Measurements from ENCODE around the gene KCNAB2. TPM values are rescaled to one million over a fixed set of nuclear protein-coding genes. Genes with fewer than 3 reads are reported as not detected.

KCNAB2 gene
- total RNA-seq (2021) (9.3 to 10.3 TPM (median 9.6 TPM) in 3 replicates), Bru-seq, nascent RNA (percentile 32 among the genes with signal in this experiment)
- long read RNA-seq, experiment 1, full-length matches to known transcripts, result 17 of 26 reads
- long read RNA-seq, experiment 1, partial matches to known transcripts, result 8 of 26 reads
- long read RNA-seq, experiment 1, other reads (novel, unspliced or antisense), result 1 of 26 reads
- long read RNA-seq, experiment 2, partial matches to known transcripts, result 6 of 7 reads
- long read RNA-seq, experiment 2, other reads (novel, unspliced or antisense), result 1 of 7 reads
- long read RNA-seq, experiment 3, partial matches to known transcripts, result 2 of 2 reads
- long read RNA-seq, experiment 3, other reads (novel, unspliced or antisense), result 0 of 2 reads

DNA sequence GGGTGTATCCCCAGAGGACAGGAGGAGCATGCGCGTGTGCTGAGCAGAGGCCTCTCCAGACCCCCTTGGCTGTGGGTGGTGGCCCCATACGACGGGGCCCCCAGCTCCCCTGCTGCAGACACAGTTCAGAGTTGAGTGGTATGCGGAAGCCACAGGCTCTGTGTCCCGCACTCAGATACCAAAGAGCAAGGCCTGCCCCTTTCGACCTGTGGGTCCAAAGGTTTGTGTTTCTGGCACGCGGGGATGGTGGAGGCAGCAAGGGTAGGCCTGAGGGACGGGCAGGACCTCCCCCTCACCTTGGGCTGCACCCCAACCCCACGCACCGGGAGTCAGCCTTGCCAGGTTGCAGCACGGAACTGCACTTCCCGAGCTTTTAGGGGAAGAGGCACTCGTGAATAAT lies at the start of gene KCNAB2:
KCNAB2 (plus strand) TSS at position 328 of the 400 bp plus-strand sequence. CDS start 5,649 bp downstream, outside the sequence.
- no peaks in the 10 kb centered on the region for H3K36me3 Mint-ChIP-seq
- POLR2A ChIA-PET, result no interaction called here
- CTCF ChIA-PET, result interaction anchor here (0.6 to 3.2 kb wide), 2 partner anchors 11 to 377 kb away, joined by 3 to 14 read pairs; no protein-coding TSS in a partner anchor
- H3K9me3 Mint-ChIP-seq, result no peaks in the 10 kb centered on the region
- H3K27ac Mint-ChIP-seq, result peak within 1 kb of the TSS; percentile 53; the same call in 1 of the 2 replicates
- no peak within 1 kb of the TSS for H3K4me3 Mint-ChIP-seq
- H3K4me1 Mint-ChIP-seq, result no peaks in the 10 kb centered on the region
- H3K27me3 Mint-ChIP-seq (ENCODE audit: low read depth), result no peaks in the 10 kb centered on the region
- TF ChIP-seq, protein P1, sequence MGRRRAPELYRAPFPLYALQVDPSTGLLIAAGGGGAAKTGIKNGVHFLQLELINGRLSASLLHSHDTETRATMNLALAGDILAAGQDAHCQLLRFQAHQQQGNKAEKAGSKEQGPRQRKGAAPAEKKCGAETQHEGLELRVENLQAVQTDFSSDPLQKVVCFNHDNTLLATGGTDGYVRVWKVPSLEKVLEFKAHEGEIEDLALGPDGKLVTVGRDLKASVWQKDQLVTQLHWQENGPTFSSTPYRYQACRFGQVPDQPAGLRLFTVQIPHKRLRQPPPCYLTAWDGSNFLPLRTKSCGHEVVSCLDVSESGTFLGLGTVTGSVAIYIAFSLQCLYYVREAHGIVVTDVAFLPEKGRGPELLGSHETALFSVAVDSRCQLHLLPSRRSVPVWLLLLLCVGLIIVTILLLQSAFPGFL (CRISPR knock-in tag; IDR thresholded peaks at IDR 0.05; ENCODE audit: borderline replicate concordance), result no peak
- TF ChIP-seq, protein P2, sequence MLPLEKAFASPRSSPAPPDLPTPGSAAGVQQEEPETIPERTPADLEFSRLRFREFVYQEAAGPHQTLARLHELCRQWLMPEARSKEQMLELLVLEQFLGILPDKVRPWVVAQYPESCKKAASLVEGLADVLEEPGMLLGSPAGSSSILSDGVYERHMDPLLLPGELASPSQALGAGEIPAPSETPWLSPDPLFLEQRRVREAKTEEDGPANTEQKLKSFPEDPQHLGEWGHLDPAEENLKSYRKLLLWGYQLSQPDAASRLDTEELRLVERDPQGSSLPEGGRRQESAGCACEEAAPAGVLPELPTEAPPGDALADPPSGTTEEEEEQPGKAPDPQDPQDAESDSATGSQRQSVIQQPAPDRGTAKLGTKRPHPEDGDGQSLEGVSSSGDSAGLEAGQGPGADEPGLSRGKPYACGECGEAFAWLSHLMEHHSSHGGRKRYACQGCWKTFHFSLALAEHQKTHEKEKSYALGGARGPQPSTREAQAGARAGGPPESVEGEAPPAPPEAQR (CRISPR knock-in tag; IDR thresholded peaks at IDR 0.05), result no peak
- TF ChIP-seq MYBL2 (CRISPR knock-in tag; IDR thresholded peaks at IDR 0.05) (no peak), TEAD1 (CRISPR knock-in tag; IDR thresholded peaks at IDR 0.05) (no peak), CBFB (CRISPR knock-in tag; IDR thresholded peaks at IDR 0.05; ENCODE audit: low read depth) (no peak), ZNF232 (CRISPR knock-in tag; IDR thresholded peaks at IDR 0.05) (no peak), ZNF219 (CRISPR knock-in tag; IDR thresholded peaks at IDR 0.05; ENCODE audit: borderline replicate concordance) (no peak), ELF4 (CRISPR knock-in tag; IDR thresholded peaks at IDR 0.05; ENCODE audit: low read depth) (no peak), TCF7 (CRISPR knock-in tag; IDR thresholded peaks at IDR 0.05; ENCODE audit: low read depth) (no peak)
- TF ChIP-seq, protein P3, sequence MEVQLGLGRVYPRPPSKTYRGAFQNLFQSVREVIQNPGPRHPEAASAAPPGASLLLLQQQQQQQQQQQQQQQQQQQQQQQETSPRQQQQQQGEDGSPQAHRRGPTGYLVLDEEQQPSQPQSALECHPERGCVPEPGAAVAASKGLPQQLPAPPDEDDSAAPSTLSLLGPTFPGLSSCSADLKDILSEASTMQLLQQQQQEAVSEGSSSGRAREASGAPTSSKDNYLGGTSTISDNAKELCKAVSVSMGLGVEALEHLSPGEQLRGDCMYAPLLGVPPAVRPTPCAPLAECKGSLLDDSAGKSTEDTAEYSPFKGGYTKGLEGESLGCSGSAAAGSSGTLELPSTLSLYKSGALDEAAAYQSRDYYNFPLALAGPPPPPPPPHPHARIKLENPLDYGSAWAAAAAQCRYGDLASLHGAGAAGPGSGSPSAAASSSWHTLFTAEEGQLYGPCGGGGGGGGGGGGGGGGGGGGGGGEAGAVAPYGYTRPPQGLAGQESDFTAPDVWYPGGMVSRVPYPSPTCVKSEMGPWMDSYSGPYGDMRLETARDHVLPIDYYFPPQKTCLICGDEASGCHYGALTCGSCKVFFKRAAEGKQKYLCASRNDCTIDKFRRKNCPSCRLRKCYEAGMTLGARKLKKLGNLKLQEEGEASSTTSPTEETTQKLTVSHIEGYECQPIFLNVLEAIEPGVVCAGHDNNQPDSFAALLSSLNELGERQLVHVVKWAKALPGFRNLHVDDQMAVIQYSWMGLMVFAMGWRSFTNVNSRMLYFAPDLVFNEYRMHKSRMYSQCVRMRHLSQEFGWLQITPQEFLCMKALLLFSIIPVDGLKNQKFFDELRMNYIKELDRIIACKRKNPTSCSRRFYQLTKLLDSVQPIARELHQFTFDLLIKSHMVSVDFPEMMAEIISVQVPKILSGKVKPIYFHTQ (CRISPR knock-in tag; IDR thresholded peaks at IDR 0.05), result no peak
- TF ChIP-seq, protein P4, sequence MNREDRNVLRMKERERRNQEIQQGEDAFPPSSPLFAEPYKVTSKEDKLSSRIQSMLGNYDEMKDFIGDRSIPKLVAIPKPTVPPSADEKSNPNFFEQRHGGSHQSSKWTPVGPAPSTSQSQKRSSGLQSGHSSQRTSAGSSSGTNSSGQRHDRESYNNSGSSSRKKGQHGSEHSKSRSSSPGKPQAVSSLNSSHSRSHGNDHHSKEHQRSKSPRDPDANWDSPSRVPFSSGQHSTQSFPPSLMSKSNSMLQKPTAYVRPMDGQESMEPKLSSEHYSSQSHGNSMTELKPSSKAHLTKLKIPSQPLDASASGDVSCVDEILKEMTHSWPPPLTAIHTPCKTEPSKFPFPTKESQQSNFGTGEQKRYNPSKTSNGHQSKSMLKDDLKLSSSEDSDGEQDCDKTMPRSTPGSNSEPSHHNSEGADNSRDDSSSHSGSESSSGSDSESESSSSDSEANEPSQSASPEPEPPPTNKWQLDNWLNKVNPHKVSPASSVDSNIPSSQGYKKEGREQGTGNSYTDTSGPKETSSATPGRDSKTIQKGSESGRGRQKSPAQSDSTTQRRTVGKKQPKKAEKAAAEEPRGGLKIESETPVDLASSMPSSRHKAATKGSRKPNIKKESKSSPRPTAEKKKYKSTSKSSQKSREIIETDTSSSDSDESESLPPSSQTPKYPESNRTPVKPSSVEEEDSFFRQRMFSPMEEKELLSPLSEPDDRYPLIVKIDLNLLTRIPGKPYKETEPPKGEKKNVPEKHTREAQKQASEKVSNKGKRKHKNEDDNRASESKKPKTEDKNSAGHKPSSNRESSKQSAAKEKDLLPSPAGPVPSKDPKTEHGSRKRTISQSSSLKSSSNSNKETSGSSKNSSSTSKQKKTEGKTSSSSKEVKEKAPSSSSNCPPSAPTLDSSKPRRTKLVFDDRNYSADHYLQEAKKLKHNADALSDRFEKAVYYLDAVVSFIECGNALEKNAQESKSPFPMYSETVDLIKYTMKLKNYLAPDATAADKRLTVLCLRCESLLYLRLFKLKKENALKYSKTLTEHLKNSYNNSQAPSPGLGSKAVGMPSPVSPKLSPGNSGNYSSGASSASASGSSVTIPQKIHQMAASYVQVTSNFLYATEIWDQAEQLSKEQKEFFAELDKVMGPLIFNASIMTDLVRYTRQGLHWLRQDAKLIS (CRISPR knock-in tag; IDR thresholded peaks at IDR 0.05; ENCODE audit: borderline replicate concordance), result no peak
- ATAC-seq, result no peak
- DNase-seq (ENCODE audit: low spot score), result no peak

DNA sequence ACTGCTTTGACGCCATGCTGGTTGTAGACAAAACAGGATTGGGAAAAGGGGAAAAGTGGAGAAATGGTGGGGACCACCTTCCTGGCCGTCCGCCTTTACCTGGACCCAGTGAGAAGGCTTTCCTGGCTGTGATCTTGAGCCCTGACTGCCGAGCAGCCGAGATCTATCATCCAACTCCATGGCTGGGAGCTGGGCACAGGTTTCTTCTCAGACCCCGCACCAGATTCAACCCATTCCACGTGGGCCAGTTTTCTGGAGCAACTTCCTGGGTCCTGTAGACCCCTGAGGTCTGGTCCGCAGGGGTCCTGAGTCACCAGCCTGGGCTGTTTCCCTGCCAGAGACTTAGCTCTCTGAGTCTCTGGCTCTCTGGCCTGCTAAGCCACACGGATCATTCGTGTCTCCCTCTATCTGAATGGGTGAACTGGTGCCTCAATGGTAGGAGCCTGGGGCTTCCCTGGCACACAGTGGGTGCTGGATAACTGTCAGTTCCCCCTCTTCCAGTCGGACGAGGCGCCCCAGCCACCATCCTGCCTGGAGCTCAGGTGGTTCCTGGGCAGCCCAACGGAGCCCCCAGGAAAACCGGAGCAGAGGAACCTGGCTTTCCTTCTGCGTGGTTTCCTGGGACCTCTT lies 48.9 kb upstream of the KCNAB2 start:
- Mint-ChIP-seq H3K27ac (no peak overlapping the region), H3K27me3 (ENCODE audit: low read depth) (peaks cover 26% of the 10 kb centered on the region), H3K4me3 (no peak overlapping the region), H3K4me1 (peaks cover 12% of the 10 kb centered on the region), H3K9me3 (no peaks in the 10 kb centered on the region), H3K36me3 (no peaks in the 10 kb centered on the region)
- ChIA-PET CTCF (interaction anchor here (0.8 kb wide), 1 partner anchor 38 kb away, joined by 3 read pairs; no protein-coding TSS in a partner anchor), POLR2A (no interaction called here)
- DNase-seq (ENCODE audit: low spot score) (no peak), ATAC-seq (no peak)
- no peak for TF ChIP-seq CREB1 (CRISPR knock-in tag; IDR thresholded peaks at IDR 0.05)
- TF ChIP-seq, protein P5, sequence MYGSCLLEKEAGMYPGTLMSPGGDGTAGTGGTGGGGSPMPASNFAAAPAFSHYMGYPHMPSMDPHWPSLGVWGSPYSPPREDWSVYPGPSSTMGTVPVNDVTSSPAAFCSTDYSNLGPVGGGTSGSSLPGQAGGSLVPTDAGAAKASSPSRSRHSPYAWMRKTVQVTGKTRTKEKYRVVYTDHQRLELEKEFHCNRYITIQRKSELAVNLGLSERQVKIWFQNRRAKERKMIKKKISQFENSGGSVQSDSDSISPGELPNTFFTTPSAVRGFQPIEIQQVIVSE (CRISPR knock-in tag; IDR thresholded peaks at IDR 0.05; ENCODE audit: borderline replicate concordance), result no peak
- no peak for TF ChIP-seq JUN (CRISPR knock-in tag; IDR thresholded peaks at IDR 0.05)
- TF ChIP-seq CBFB (CRISPR knock-in tag; IDR thresholded peaks at IDR 0.05; ENCODE audit: low read depth), result no peak
- no peak for TF ChIP-seq GRHL2 (CRISPR knock-in tag; IDR thresholded peaks at IDR 0.05; ENCODE audit: insufficient replicate concordance, severe bottlenecking)
- no peak for TF ChIP-seq ATF1 (CRISPR knock-in tag; IDR thresholded peaks at IDR 0.05)
- no peak for TF ChIP-seq ZBTB21 (CRISPR knock-in tag; IDR thresholded peaks at IDR 0.05; ENCODE audit: borderline replicate concordance)
- no peak for TF ChIP-seq KAT7 (CRISPR knock-in tag; IDR thresholded peaks at IDR 0.05; ENCODE audit: borderline replicate concordance)
- no peak for TF ChIP-seq RORB (CRISPR knock-in tag; IDR thresholded peaks at IDR 0.05)
- no peak for TF ChIP-seq JAZF1 (CRISPR knock-in tag; IDR thresholded peaks at IDR 0.05)
- TF ChIP-seq, protein P6, sequence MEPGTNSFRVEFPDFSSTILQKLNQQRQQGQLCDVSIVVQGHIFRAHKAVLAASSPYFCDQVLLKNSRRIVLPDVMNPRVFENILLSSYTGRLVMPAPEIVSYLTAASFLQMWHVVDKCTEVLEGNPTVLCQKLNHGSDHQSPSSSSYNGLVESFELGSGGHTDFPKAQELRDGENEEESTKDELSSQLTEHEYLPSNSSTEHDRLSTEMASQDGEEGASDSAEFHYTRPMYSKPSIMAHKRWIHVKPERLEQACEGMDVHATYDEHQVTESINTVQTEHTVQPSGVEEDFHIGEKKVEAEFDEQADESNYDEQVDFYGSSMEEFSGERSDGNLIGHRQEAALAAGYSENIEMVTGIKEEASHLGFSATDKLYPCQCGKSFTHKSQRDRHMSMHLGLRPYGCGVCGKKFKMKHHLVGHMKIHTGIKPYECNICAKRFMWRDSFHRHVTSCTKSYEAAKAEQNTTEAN (CRISPR knock-in tag; IDR thresholded peaks at IDR 0.05), result no peak
- TF ChIP-seq ZNF396 (CRISPR knock-in tag; IDR thresholded peaks at IDR 0.05; ENCODE audit: borderline replicate concordance), result no peak

Measured in WTC11 (cell line).